Stimulated activated CD4-positive, alpha-beta T cell treated with anti-CD3 and anti-CD28 coated beads, Interleukin-12 subunit alpha, Interleukin-12 subunit beta, amount 100 ng/mL, for 48 hours (primary cell): ENCODE data around the gene DNMT1.
"Not testable (repeated sequence)": the region's sequence is repeated elsewhere in the genome, so short reads cannot be mapped to it uniquely, and the experiment has no call there.

Experiments used
- DNase-seq, 3 donors: peaks; one replicate each; pipeline ENCODE4 v3.0.0-alpha.2; 2020; ENCODE audit warnings: low read depth in 2 of 3, low spot score in 1 of 3

DNMT1 gene

DNA sequence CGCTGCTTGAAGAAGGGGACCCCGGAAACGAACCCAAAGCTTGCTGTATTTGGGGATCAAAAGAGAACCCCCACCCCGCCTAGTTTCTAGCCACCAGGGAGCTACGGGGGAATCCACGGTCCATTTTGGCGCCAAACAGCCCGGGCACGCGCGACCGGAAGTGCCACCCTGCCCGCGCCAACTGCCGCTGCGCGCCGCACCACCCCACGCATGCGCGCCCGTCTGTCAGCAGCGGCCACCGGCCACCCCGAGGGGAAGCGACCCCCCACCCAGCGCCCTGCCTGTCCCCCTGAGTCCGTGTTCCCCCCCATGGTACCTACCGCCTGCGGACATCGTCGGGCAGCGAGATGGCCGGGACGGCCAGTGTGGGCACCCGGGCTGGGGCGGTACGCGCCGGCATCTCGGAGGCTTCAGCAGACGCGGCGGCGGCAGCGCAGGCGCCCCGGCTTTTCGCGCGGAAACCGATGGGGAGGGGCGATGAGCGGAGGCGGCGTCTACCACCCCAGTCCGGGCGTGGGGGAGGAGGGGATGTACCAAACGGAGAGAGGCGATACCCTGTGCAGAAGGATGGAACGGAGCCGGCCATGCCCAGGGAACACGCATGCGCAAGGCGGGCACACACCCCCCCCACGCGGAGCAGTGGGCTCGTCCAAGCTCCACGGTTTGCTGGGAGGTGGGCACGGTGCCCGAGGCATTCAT, at the start of gene DNMT1:
Gene DNMT1, minus strand, starts transcription at position 454 of the 699 bp plus-strand sequence. Its CDS starts 54 bp downstream, at position 400.
- DNase-seq: peak; percentile 98 to 99 (median 98)

DNA sequence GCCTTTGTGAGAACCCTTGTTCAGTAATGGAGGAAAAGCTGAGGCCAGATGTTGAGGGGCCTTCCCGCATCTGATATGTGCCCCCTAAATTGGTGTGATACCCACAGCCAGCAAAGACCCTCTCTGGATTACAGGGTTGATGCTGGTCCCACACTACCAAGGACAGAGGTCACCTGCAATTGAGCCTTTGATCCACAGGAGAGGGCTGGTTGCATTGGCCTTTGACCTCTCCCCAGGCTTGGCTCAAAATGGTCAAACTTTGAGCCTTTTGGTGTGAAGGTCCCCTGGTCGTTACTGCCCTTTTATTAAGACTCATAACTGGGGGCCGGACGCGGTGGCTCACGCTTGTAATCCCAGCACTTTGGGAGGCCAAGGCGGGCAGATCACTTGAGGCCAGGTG, 48.9 kb upstream of the DNMT1 start:
- DNase-seq: no peak

DNA sequence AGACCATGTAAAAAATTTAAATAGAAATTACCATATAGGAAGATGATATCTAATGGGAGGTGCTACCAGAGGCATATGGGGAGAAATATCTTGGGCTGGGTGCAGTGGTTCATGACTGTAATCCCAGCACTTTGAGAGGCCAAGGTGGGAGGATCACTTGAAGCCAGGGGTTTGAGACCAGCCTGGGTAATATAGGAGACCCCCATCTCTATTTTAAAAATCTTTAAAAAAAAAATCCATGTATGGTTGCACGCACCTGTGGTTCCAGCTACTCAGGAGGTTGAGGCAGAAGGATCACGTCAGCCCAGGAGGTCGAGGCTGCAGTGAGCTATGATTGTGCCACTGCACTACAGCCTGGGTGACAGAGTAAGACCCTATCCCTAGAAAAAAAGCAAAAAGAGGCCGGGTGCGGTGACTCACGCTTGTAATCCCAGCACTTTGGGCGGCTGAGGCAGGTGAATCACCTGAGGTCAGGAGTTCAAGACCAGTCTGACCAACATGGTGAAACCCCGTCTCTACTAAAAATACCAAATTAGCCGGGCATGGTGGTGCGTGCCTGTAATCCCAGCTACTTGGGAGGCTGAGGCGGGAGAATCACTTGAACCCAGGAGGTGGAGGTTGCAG, 47.2 kb upstream of the DNMT1 start:
- DNase-seq: not testable (repeated sequence)

DNA sequence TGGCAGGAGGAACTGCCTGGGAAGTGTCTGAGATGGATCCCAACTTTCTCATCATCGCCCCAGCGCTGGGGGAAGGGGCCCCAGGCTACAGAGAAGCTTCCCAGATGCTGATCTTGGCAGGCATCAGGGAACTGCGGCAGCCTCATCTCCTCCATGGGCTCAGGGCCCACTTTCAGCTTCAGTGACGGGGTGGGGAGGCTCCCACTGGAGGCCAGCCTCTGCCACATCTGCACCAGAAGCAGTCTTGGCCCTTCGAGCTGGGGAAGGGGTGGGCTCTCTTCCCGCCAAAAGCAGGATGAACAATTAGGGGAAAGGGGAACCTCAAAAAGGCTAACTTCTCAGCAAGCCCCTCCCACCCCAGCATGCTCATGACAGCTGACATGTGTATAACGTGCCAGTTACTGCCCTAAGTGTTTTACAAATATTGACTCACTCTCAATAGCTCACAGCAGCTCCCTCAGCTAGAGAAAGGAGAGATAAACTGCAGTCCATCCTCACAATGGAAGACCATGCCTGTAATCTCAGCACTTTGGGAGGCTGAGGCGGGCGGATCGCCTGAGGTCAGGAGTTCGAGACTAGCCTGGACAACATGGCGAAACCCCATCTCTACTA, 43.5 kb upstream of the DNMT1 start:
- DNase-seq: no peak

DNA sequence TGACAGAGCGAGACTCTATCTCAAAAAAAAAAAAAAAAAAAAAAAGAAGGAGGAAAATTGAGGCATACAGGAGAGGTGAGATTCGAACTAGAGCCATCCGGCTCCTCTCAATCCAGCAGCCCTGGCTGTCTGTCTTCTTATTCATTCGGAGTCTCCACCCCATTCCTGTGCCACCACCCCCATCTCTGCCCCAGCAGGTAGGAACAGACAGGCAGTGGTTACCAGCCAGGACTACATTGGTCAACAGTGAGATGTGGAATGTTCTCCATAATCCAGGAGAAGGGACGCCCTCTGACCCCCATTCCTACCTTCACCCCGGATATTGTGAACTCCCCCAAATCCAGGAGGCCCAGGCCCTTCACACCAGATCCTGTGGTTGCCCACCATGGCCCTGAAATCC, 42.9 kb upstream of the DNMT1 start:
- DNase-seq: no peak

DNA sequence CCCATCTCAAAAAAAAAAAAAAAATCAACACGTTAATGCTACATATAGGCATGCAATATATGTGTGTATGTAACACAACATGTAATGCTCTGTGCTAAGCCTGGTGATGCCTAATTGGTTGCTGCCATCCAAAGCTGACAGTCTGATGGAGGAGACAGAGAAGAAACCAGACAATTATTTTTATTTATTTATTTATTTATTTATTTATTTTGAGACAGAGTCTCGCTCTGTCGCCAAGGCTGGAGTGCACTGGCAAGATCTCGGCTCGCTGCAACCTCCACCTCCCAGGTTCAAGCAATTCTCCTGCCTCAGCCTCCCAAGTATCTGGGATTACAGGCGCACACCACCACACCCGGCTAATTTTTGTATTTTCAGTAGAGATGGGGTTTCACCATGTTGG, 40.7 kb upstream of the DNMT1 start:
- not testable (repeated sequence) for DNase-seq

DNA sequence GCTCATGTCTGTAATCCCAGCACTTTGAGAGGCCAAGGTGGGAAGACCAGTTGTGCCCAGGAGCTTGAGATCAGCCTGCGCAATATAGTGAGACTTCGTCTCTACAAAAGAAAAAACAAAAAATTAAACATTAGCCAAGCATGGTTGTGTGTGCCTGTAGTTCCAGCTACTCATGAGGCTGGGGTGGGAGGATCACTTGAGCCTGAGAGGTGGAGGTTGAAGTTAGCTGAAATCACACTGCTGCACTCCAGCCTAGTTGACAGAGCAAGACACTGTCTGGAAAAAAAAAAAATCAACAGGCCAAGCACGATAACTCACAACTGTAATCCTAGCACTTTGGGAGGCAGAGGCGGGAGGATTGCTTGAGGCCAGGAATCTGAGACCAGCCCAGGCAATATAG, 40.2 kb upstream of the DNMT1 start:
- no peak for DNase-seq

DNA sequence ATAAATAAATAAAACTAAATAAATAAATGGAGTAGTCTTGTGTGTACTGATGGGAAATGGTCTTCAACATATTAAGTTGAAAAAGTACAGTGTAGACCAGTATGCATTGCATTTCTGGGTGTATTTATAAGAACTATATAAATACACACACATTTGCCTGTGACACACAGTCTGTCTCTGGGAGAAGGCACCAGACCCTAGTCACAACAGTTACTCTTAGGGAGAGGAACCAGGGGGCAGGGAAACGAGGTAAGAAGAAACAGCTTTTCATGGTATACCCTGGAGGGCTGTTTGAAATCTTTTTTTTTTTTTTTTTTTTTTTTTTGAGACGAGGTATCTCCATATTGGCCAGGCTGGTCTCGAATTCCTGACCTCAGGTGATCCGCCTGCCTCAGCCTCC, 39.2 kb upstream of the DNMT1 start:
- no peak for DNase-seq

DNA sequence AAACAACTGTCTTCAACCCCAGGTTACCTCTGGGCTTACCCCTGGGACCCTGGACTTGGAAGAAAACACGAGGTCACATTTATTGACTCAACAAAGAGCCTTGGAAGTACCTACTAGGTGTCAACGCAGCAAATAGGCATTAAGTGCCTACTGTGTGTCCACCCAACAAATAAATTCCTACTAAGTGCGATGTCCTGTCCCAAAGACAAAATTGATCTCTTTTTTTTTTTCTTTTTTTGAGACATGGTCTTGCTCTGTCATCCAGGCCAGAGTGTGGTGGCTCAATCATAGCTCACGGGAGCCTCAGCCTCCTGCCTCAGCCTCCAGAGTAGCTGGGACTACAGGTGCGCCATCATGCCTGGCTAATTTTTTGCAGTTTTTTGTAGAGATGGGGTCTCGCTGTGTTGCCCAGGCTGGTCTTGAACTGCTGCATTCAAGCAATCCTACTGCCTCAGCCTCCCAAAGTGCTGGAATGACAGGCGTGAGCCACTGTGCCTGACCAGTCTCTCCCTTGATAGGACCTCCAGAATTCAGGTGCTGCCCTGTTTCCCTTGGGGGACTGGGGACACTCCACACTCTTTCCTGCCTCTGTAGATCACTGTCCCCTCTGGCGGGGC, 37.0 kb upstream of the DNMT1 start:
- no peak for DNase-seq

DNA sequence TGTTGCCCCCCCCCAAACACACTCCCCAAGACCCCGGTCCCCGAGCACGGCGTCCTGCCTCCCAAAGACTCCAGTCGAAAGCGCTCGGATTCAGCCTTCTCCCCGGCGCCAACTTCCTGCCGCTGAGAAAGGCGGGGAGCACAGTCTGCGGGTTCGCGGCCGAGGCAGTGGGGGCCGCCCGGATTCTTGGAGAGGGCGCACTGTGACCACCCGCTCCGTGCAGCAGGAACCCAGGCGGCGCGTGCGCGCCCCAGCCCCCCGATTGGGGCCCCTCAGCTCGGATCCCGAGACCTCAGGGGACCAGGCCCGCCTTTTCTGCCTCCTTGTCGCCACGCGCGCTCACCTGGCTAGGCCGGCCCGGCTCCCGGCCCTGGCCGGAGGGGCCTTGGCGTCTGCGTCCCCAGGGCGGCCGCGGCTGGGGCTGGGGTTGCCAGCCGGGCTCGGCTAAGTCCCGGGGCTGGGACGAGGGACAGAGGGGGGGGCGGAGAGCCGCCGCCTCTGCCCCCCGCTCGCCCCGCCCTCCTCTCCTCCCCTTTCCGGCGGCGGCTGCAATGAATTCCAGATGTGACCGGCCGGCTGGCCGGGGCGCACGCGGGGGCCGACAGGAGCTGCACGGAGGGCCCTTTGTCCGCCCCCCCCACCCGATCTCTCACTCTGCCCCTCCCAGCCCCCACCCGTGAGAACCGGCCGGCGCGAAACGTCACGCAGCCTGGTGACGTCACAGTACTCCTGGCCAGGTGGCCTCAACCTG, 36.3 kb upstream of the DNMT1 start, which contains the start of gene S1PR2:
Gene S1PR2, minus strand, starts transcription at position 471 of the 751 bp plus-strand sequence. CDS start 6,426 bp downstream, outside the sequence.
- DNase-seq: peak; percentile 44 to 66 (median 48)

DNA sequence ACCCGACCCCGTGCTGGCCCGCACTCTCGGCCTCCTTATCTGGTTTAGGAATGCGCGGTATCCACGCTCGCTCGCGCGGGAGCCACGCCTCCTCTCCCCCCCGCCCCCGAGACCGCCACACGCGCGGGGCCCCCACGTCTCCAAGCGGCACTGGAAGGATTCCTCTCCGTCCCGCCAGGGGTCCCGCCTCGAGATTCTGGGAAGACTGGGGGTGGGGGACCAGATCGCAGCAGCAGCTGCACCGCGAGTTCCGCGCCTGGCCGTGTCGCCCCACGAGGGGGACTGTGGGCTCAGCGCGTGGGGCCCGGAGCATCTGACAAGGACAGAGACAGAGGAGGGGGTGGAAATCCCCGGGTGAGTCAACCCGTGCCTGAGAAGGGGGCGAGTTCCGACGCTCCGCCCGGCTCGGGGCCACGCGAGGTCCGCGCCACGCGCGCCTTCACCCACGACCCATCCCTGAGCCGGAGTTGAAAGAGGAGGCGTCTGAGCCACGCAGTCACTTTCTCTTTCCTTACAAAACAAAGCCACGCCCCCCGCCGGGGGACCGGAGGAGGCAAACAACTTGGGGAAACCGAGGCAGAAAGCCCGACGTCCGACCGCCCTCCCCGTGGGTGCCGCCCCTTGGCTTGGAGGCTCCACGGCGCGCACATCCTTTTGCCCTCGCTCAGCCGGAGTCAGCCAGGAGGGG, 35.6 kb upstream of the DNMT1 start:
- peak in 2 of 3 donors; percentile 22 to 54 for DNase-seq

DNA sequence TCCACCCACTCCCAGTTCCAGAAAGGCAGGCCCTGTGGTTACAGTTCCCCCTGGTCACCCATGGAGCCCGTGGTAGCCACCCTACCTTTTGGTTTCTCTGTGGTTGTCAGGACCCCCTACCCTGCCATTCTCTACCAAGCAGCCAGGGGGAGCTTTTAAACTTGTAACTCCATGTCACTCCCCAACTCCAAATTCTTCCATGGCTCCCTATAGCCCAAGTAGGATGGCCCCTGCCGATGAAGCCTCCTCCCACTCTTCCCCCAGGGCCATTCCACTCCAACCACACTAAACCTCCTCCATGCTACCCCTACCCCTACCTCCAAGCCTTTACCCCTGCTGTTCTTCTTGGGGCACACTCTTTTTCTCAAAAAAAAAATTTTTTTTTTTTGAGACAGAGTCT, 34.2 kb upstream of the DNMT1 start:
- DNase-seq: peak in 1 of 3 donors; percentile 41

DNA sequence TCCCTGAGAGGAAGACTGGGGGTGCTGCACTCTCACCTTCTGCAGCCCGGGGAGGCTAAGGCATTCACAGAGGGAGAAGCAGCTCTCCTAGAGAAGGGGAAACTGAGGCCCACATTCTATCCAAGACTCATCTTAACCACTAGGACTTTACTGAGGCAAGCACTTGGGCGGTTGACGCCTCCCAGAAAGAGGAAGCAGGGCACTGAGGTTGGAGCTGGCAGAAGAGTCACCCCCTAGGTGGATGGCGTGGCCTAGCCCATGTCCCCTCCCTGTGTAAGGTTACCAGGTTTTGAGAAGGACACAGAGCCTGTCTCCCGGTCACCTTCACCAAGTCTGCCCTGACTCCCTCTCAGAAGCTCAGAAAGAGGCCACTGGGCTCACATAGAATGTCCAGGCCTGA, 33.6 kb upstream of the DNMT1 start:
- DNase-seq: no peak

DNA sequence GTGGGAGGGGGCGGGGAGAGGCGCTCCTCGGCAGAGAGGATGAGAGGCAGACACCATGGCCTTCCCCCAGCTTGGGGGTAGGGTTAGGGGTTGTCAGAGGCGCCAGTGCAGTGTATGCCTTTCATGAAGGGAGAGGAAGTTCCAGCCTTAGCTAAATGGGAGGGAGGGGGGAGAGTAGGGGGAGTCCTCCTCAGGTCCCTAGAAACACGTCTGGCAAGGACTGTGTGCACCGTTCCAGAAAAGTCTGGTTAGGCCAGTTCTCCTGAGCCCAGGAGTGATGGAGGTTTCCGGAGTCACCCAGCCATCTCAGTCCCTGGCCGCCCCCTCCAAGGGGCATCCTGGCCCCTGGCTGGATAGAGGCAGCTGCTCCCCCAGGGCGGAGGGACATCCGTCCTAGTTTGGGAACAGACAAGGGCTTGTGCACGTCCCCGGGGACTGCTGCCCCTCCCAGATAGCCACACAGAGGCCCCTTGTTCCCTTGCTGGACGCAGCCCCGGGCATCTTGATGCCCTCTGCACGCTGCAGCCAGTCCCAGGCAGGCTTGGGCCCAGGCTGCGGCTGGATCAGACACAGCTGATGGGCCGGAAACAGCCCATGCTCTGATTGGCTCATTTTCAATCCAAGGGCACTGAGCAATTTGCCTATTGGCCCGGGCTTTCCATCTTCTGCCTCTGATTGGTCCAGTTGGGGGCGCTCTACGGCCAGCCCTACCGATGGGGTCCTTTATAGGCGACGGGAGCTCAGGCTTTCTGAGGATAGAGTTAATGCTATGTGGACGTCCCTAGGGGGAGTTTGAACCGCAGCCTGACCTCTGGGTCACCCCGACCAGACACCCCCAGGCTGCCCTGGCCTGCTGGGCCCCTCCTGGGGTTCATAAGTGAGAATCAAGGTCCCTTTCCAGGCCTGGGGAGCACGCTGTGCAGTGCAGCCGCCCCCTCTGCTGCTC, 32.5 kb upstream of the DNMT1 start:
- no peak for DNase-seq

DNA sequence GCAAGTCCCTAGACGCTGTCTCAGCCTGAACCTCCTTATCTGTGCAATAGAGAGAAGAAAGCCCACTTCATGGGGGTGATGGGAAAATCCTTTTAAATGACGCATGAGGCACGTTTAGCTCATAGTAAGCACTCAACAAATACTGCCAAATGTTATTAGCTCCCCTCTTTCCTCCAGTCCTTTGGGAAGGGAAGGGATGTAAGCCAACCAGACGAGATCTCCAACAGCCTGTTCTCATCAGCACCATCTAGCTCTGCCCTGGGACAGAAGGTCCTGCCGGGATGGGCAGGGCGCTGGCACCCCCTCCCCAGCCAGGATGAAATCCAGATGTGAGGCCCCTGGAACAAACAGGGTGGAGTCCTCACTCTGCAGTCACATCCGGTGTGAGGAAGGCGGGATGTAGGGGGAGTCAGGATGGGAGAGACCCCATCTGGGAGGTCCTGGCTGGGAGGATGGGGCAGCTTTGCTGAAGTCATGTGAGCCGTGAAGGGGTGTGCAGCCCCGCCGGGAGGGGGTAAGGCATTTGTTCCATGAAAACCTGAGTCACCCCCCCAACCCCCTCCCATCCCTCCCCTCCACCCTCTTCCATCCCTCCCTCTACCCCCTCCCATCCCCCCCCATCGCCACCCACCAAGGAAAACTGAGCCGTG, 31.7 kb upstream of the DNMT1 start:
- no peak for DNase-seq

DNA sequence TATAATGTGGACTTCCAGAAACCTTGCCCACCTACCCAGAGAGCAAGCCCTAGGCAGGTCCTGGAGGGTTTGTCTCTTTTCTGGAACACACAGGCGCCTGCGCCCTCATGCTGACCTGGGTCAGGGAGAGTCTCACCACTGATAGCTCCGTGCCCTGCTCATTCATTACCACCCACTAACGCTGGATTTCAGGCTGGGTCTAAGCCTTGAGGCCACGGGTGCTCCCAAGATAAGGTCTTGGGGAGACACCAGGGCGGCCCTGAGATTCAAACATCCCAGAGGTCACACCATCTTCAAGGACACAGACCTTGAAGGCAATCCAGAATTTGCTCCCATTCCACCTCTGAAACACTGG, 31.2 kb upstream of the DNMT1 start:
- DNase-seq: no peak

DNA sequence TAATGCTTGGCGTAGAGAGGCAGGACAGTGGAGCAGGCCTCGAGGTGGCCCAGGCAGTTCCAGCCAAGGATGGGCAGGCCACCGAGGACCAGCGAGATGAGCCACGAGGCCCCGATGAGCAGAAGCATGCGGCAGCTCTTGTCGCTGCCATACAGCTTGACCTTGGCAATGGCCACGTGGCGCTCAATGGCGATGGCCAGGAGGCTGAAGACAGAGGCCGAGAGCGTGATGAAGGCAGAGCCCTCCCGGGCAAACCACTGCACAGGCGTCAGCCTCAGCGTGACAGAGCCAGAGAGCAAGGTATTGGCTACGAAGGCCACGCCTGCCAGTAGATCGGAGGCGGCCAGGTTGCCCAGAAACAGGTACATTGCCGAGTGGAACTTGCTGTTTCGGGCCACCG, 29.6 kb upstream of the DNMT1 start:
- no peak for DNase-seq

DNA sequence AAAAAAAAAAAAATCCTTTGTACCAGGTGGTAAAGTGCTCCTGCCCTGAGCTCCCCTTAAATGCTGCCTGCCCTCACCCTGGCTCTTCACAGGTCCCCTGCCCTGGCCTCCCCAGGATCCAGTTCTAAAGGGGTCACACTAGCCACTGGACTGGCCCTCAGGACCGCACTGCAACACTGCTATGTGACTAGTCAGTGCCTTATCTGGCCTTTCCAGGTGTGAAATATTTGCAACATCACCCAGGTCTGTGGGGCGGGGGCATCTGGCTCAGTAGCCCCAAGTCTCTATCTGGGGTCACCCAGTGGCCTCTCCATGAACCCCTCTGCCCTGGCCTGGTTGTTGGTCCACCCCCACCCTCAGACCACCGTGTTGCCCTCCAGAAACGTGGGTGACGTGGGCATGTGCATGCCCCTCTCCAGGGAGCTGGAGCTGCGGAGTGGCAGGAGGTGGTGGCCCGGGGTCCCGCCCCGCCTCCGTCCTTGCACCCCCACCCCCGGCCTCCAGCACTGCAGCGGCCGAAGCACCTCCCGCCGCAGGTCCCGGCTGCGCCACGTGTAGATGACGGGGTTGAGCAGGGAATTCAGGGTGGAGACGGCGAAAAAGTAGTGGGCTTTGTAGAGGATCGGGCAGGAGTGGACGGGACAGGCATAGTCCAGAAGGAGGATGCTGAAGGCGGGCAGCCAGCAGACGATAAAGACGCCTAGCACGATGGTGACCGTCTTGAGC, 28.9 kb upstream of the DNMT1 start:
- no peak for DNase-seq
